Body of pancreas (tissue), 4 donors: ENCODE data around the gene ACAP3.

Source experiments
- POLR2A ChIP-seq, 3 donors: fragments of 450-650 bp; IDR thresholded peaks; one replicate each; pipeline ENCODE4 v1.6.1; 2016; ENCODE audit warnings: antibody characterized with exemption in 3 of 3, mild to moderate bottlenecking in 2 of 3
- TF ChIP-seq, protein P1 (sequence below), 7 experiments: fragments of 450-650 bp in 4 of 7; fragments of 200-600 bp in 3 of 7; sonication (generic) in 3 of 7; IDR thresholded peaks; one replicate each; pipeline ENCODE4 v1.5.1; 2016 to 2019; ENCODE audit warnings: antibody characterized with exemption in 7 of 7

DNA sequence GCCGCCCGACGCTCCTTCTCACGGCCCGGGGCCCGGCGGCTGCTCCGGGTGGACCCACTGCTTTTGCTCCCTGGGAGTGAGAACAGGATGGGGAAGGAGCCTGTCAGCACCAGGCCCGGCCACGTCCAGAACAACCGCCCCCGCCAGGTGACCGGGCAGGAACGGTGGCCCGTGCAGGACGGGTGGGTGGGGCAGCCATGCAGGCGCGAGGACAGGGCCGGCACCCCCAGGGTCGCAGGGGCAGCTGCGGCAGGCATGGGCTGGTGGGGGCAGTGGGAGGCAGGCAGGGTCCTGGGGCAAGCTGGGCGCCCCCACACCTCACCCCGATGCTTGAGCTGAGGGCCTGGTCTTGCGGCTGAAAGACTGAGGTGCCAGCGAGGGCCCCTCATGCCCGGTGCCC is 28.7 kb upstream of the ACAP3 start:
- TF ChIP-seq, protein P1, sequence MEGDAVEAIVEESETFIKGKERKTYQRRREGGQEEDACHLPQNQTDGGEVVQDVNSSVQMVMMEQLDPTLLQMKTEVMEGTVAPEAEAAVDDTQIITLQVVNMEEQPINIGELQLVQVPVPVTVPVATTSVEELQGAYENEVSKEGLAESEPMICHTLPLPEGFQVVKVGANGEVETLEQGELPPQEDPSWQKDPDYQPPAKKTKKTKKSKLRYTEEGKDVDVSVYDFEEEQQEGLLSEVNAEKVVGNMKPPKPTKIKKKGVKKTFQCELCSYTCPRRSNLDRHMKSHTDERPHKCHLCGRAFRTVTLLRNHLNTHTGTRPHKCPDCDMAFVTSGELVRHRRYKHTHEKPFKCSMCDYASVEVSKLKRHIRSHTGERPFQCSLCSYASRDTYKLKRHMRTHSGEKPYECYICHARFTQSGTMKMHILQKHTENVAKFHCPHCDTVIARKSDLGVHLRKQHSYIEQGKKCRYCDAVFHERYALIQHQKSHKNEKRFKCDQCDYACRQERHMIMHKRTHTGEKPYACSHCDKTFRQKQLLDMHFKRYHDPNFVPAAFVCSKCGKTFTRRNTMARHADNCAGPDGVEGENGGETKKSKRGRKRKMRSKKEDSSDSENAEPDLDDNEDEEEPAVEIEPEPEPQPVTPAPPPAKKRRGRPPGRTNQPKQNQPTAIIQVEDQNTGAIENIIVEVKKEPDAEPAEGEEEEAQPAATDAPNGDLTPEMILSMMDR (IDR thresholded peaks at IDR 0.05), result no peak
- TF ChIP-seq POLR2A (IDR thresholded peaks at IDR 0.05), result no peak
